ENCODE data around the gene AP1B1. TPM values are rescaled to one million over a fixed set of nuclear protein-coding genes. Genes with fewer than 3 reads are reported as not detected.
A peak's percentile ranks its signal among the peaks of the same experiment; 100 is the strongest.

Gene AP1B1
- total and polyA plus RNA-seq, 2 of the 4 experiments (the other 2 are of a cell fraction), result 55.7 to 70.8 TPM

DNA sequence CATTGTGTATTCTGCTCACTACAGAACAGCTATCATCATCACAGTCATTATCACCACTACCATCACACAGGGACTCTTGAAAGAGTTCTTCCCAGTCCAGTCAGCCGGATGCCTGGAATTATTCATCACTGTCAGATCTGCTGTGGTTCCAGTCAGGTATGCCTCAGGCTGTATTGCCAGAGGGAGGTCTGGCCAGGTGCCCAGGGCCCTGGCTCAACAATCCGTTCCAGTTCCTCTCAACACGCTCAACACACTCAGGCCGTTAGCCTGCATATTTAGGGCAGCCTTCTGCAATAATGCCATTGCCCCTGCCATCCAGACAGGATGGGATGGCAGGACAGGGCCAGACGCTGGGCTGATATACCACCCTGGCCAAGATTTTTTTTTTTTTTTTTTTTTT is 44.2 kb downstream of the AP1B1 start:
- intact Hi-C loops (cut with micrococcal nuclease), result no loop called here
- no peaks in the 10 kb centered on the region for H3K79me1 ChIP-seq (ENCODE audit: low read depth in 1 of 2, low read length in 2 of 2)
- no TSS peak for BruUV-seq (replicated peaks)
- TF ChIP-seq, protein P1, sequence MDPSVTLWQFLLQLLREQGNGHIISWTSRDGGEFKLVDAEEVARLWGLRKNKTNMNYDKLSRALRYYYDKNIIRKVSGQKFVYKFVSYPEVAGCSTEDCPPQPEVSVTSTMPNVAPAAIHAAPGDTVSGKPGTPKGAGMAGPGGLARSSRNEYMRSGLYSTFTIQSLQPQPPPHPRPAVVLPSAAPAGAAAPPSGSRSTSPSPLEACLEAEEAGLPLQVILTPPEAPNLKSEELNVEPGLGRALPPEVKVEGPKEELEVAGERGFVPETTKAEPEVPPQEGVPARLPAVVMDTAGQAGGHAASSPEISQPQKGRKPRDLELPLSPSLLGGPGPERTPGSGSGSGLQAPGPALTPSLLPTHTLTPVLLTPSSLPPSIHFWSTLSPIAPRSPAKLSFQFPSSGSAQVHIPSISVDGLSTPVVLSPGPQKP (IDR thresholded peaks at IDR 0.05; ENCODE audit: borderline replicate concordance, low read depth, low read length), result no peak
- TF ChIP-seq SMC3 (IDR thresholded peaks at IDR 0.05; ENCODE audit: low read depth, low read length) (no peak), BHLHE40 (IDR thresholded peaks at IDR 0.05; ENCODE audit: low read depth, low read length) (no peak), FOS (IDR thresholded peaks at IDR 0.05; ENCODE audit: low read depth, low read length) (no peak), POLR2A (IDR thresholded peaks at IDR 0.05; ENCODE audit: low read depth, low read length) (no peak), CEBPB (IDR thresholded peaks at IDR 0.05; ENCODE audit: low read depth, low read length) (no peak), MXI1 (IDR thresholded peaks at IDR 0.05; ENCODE audit: borderline replicate concordance, low read depth, low read length) (no peak), RAD21 (IDR thresholded peaks at IDR 0.05; ENCODE audit: low read length) (no peak), RFX5 (IDR thresholded peaks at IDR 0.05; ENCODE audit: low read depth, low read length) (no peak), NFE2L2 (IDR thresholded peaks at IDR 0.05; ENCODE audit: low read depth, low read length) (no peak)
- no peak overlapping the region for H3K4ac ChIP-seq (ENCODE audit: low read depth, low read length)
- no peak overlapping the region for H4K8ac ChIP-seq (ENCODE audit: low read depth in 2 of 2, low read length in 2 of 2)
- no peak overlapping the region for H3K4me2 ChIP-seq (ENCODE audit: low read depth, low read length)
- H3K18ac ChIP-seq (ENCODE audit: low read depth, low read length), result no peak overlapping the region
- no peak overlapping the region for H3K56ac ChIP-seq (ENCODE audit: extremely low read depth, insufficient read depth, low read length)
- H3K14ac ChIP-seq (replicated peaks; ENCODE audit: low read depth, low read length), result no peak overlapping the region
- ChIA-PET POLR2A (ENCODE audit: unreplicated experiment) (no interaction called here), CTCF (interaction anchor here (0.6 kb wide), 1 partner anchor 141 kb away, joined by 3 read pairs; no protein-coding TSS in a partner anchor)
- peak; percentile 79 for DNase-seq
- H3K4me3 ChIP-seq (ENCODE audit: insufficient read depth, low read depth, low read length), result no peak overlapping the region
- H4K5ac ChIP-seq (ENCODE audit: low read depth, low read length), result no peak overlapping the region
- H4K20me1 ChIP-seq (ENCODE audit: insufficient read depth, low read length), result peaks cover 11% of the 10 kb centered on the region; the same call in 1 of the 2 replicates
- WGBS, 2 experiments (ENCODE audit: extremely low coverage in 2 of 2, insufficient read length in 1 of 2), result 40% methylated on average over 1 of the region's 5 CpGs; no CpG with 5 or more reads in 1 of the 2 experiments
- no peak overlapping the region for H2BK120ac ChIP-seq (ENCODE audit: low read depth, low read length)
- H3K27ac ChIP-seq (ENCODE audit: insufficient read depth, low read length), result no peak overlapping the region
- H3K9me3 ChIP-seq (ENCODE audit: control insufficient read depth, insufficient read depth, low read length), result no peaks in the 10 kb centered on the region
- peaks cover 50% of the 10 kb centered on the region for H3K36me3 ChIP-seq (ENCODE audit: control insufficient read depth, insufficient read depth, low read length)
- no peak overlapping the region for H2AFZ ChIP-seq (replicated peaks; ENCODE audit: low read length, poor library complexity)
- H2BK5ac ChIP-seq (ENCODE audit: low read depth, low read length, poor library complexity, severe bottlenecking), result no peak overlapping the region
- in situ Hi-C loops (cut with MboI; ENCODE audit: low sequenced_read_pairs), result no loop called here
- H3K23ac ChIP-seq (ENCODE audit: low read depth, low read length), result no peak overlapping the region
- dilution Hi-C loops (cut with HindIII; ENCODE audit: low sequenced_read_pairs, unreplicated experiment), result no loop called here
- H2AK9ac ChIP-seq (replicated peaks; ENCODE audit: low read depth, low read length, poor library complexity), result no peak overlapping the region
- H2AK5ac ChIP-seq (ENCODE audit: low read depth, low read length), result no peak overlapping the region
- no peaks in the 10 kb centered on the region for H3K27me3 ChIP-seq (ENCODE audit: control insufficient read depth, insufficient read depth, low read length)
- H4K91ac ChIP-seq (ENCODE audit: insufficient read depth, low read depth, low read length), result no peak overlapping the region
- H2BK15ac ChIP-seq (ENCODE audit: low read depth, low read length), result no peak overlapping the region
- no peak overlapping the region for H3K9ac ChIP-seq (ENCODE audit: low read depth, low read length)
- no peaks in the 10 kb centered on the region for H3K4me1 ChIP-seq (ENCODE audit: control insufficient read depth, insufficient read depth, low read length)
- no peaks in the 10 kb centered on the region for H3K9me1 ChIP-seq (ENCODE audit: insufficient read depth, low read length)
- ATAC-seq (ENCODE audit: low read depth), result peak; percentile 33
- H2BK20ac ChIP-seq (ENCODE audit: low read depth, low read length), result no peak overlapping the region

All from IMR-90 (cell line).